ENCODE data around the gene MT1E.

DNA sequence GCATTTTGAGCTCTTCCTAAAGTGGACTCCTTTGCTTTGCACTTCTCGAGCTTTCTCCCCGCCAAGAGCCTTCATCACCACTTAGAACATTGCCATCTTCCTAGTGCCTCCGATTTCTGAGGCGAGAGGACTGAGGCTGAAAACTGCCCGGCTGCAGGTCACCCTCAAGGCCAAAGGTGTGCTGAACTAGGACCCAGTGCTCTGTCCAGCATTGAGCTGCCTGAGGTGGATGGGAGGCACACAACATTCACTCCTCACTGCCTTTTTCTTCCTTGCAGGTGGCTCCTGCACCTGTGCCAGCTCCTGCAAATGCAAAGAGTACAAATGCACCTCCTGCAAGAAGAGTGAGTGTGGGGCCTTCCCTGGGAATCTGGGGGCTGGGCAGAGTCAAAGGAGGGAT lies 18.3 kb downstream of the MT1E start:
- no peak for TF ChIP-seq HDAC2 (IDR thresholded peaks at IDR 0.05; ENCODE audit: borderline replicate concordance in 1 of 2, low read depth in 2 of 2, low read length in 2 of 2)
- TF ChIP-seq, protein P1, sequence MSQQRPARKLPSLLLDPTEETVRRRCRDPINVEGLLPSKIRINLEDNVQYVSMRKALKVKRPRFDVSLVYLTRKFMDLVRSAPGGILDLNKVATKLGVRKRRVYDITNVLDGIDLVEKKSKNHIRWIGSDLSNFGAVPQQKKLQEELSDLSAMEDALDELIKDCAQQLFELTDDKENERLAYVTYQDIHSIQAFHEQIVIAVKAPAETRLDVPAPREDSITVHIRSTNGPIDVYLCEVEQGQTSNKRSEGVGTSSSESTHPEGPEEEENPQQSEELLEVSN (IDR thresholded peaks at IDR 0.05) = no peak
- no peak for TF ChIP-seq JUND (IDR thresholded peaks at IDR 0.05; ENCODE audit: low read length)
- TF ChIP-seq POLR2AphosphoS5 (IDR thresholded peaks at IDR 0.05; ENCODE audit: low read depth, low read length) = no peak
- TF ChIP-seq, protein P2, sequence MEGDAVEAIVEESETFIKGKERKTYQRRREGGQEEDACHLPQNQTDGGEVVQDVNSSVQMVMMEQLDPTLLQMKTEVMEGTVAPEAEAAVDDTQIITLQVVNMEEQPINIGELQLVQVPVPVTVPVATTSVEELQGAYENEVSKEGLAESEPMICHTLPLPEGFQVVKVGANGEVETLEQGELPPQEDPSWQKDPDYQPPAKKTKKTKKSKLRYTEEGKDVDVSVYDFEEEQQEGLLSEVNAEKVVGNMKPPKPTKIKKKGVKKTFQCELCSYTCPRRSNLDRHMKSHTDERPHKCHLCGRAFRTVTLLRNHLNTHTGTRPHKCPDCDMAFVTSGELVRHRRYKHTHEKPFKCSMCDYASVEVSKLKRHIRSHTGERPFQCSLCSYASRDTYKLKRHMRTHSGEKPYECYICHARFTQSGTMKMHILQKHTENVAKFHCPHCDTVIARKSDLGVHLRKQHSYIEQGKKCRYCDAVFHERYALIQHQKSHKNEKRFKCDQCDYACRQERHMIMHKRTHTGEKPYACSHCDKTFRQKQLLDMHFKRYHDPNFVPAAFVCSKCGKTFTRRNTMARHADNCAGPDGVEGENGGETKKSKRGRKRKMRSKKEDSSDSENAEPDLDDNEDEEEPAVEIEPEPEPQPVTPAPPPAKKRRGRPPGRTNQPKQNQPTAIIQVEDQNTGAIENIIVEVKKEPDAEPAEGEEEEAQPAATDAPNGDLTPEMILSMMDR (IDR thresholded peaks at IDR 0.05; ENCODE audit: control extremely low read depth in 1 of 3, insufficient read depth in 1 of 3, low read depth in 1 of 3, low read length in 3 of 3) = no peak
- no peak for TF ChIP-seq SRF (IDR thresholded peaks at IDR 0.05; ENCODE audit: low read depth, low read length)
- no peak for TF ChIP-seq SP4 (IDR thresholded peaks at IDR 0.05; ENCODE audit: low read length)
- no peak for TF ChIP-seq CEBPB (IDR thresholded peaks at IDR 0.05; ENCODE audit: low read depth, low read length)
- TF ChIP-seq TEAD4 (IDR thresholded peaks at IDR 0.05; ENCODE audit: low read depth, low read length) = no peak
- no peak for TF ChIP-seq SP1 (IDR thresholded peaks at IDR 0.05; ENCODE audit: low read depth, low read length)
- no peak for TF ChIP-seq RAD21 (IDR thresholded peaks at IDR 0.05 in 1 of 2, conservative IDR thresholded peaks at IDR 0.05 in 1 of 2; ENCODE audit: low read depth in 2 of 2, low read length in 2 of 2)
- TF ChIP-seq EZH2 (IDR thresholded peaks at IDR 0.05; ENCODE audit: low read depth, low read length, severe bottlenecking) = peak; percentile 63
- TF ChIP-seq YY1 (IDR thresholded peaks at IDR 0.05; ENCODE audit: low read depth, low read length) = no peak
- TF ChIP-seq MAFK (IDR thresholded peaks at IDR 0.05; ENCODE audit: low read depth, low read length) = no peak
